Epithelial cell of alveolus of lung (primary cell): ENCODE data around the gene POU5F1. TPM values are rescaled to one million over a fixed set of nuclear protein-coding genes. Genes with fewer than 3 reads are reported as not detected.

Source experiments
- total RNA-seq: library from RNA; depleted of rRNA; stranded (reverse); fragments of >200 nt; gene quantifications from 2 replicates; pipeline ENCODE4 v1.2.1, GENCODE V29; 2015

Gene POU5F1
- total RNA-seq = not detected in 2 replicates

GRCh38 chr6:31170600-31170881 lies at the start of gene POU5F1:
Gene POU5F1 (minus strand): TSS chr6:31170682. CDS start chr6:31170620, 62 bp downstream.

DNA sequence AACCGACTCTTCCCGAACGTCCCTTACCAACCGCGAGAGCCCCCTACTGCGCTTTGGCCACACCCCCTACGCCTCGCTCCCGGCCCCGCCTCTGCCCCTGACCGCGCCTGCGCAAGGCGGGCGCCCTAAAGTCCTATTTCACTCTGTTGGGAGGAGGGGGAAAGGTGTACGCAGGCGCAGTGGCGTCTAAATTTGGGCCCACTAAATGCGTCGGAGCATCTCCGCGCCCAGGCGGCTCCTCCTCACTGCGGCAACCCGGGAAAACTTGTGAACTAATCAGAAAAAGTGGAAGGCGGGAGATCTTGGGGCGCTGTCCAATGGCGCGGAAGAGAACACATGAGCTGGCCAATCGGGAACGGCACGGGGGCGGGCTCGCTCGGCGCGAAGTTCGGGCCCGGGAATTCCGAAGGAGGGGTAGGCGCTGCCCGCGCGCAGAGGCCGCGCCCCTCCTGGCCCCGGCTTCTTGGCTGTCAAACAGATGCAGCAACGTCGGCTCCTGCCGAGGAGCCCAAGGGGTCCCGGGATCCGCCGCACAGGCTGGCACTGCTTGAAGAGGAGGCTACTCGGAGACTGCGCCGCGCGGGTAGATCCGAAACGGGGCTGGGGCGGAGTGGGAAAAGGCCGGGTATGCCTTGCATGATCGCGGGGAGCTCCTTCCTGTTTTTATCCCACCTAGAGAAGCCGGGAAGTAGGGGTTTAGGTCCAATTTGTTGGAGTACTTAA lies 12.2 kb downstream of the POU5F1 start, which contains the start of gene TCF19:
TCF19 (plus strand) TSS at position 450 of the 723 bp plus-strand sequence. CDS start 881 bp downstream, outside the sequence.

GRCh38 chr6:31157513-31158139 lies 12.9 kb downstream of the POU5F1 start, which contains the start of gene CCHCR1:
Gene CCHCR1 (minus strand): TSS chr6:31157802. CDS start chr6:31157600, 202 bp downstream.

GRCh38 chr6:31138982-31139381 lies 31.5 kb downstream of the POU5F1 start, which contains the start of gene PSORS1C2:
Gene PSORS1C2 (minus strand): TSS chr6:31139066. CDS start chr6:31139026, 40 bp downstream.

DNA sequence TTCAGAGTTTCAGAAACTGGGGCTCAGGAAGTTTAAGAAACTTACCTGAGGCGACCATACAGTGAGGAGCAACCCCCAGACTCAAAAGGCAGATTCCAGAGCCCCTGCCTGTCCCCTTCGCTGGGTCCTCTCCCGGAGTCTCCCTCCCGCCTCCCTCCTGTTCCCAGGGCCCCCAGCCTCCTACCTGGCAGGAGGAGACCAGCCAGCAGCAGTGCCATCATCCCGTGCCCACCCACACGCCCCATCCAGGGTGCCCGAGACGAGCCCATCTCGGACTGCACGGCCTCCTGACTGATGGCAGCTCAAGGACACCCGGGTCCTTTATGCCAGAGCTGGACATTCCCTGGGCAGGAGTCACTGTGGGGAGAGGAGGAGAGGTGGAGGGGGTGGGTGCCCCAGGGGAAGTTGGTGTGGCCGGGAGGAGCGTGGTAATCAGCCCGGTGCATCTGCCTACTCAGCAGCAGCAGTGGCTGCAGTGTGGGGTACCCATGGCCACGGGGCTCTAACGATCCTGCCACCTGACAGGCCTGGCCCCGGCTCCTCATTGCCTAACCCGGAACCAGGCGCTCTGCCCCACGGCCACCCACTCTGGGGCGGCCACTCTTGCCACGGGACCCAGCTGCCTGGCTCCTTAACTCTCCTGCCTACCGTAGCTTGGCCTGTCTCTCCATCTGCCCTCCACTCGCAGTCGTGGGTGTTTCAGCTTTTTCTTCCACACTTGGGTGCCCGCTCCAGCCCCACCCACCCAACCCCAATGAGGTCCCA lies 50.1 kb downstream of the POU5F1 start, which contains the start of gene CDSN:
CDSN (minus strand) TSS at position 296 of the 765 bp plus-strand sequence; CDS start at position 269, 27 bp downstream.

GRCh38 chr6:31114541-31114878 lies 56.0 kb downstream of the POU5F1 start, which contains the start of gene PSORS1C1:
Gene PSORS1C1 (plus strand): TSS chr6:31114800. CDS start chr6:31129633, 14,833 bp downstream.

Other genes with a start within 250 kb of the POU5F1 start
- gene SFTA2, start 238.5 kb downstream of the POU5F1 start, total RNA-seq = not detected in 2 replicates
- not detected in 2 replicates for gene MUCL3, start 229.7 kb downstream of the POU5F1 start, total RNA-seq
- not detected in 2 replicates for gene MUC21, start 187.0 kb downstream of the POU5F1 start, total RNA-seq
- gene MUC22, start 160.2 kb downstream of the POU5F1 start, total RNA-seq = not detected in 2 replicates
- gene C6orf15, start 58.1 kb downstream of the POU5F1 start, total RNA-seq = 0.65 TPM in 1 of 2 replicates, not detected in the other
- gene PSORS1C1, start 55.9 kb downstream of the POU5F1 start, total RNA-seq = under 0.01 and 0.16 TPM in 2 replicates
- 0.13 TPM in 1 of 2 replicates, not detected in the other for gene CDSN, start 50.2 kb downstream of the POU5F1 start, total RNA-seq
- not detected in 2 replicates for gene PSORS1C2, start 31.6 kb downstream of the POU5F1 start, total RNA-seq
- 15.9 and 17.8 TPM in 2 replicates for gene CCHCR1, start 12.9 kb downstream of the POU5F1 start, total RNA-seq
- gene TCF19, start 12.1 kb downstream of the POU5F1 start, total RNA-seq = 2.7 and 21.2 TPM in 2 replicates
- 494 and 516 TPM in 2 replicates for gene HLA-C, start 101.4 kb upstream of the POU5F1 start, total RNA-seq
- 289 and 417 TPM in 2 replicates for gene HLA-B, start 186.5 kb upstream of the POU5F1 start, total RNA-seq
- gene MICA, start 232.9 kb upstream of the POU5F1 start, total RNA-seq = 13.7 and 29.2 TPM in 2 replicates